GM18907 (cell line): ENCODE measurements around the gene CDC42EP3.
A peak's percentile ranks its signal among the peaks of the same experiment; 100 is the strongest.

Source experiments
- ATAC-seq: cut with Tn5 transposase; IDR thresholded peaks from one replicate; pipeline ENCODE4 v1.9.1; 2021; ENCODE audit warnings: mild to moderate bottlenecking, moderate library complexity; ENCODE audit not compliant: unreplicated experiment

Gene CDC42EP3

DNA sequence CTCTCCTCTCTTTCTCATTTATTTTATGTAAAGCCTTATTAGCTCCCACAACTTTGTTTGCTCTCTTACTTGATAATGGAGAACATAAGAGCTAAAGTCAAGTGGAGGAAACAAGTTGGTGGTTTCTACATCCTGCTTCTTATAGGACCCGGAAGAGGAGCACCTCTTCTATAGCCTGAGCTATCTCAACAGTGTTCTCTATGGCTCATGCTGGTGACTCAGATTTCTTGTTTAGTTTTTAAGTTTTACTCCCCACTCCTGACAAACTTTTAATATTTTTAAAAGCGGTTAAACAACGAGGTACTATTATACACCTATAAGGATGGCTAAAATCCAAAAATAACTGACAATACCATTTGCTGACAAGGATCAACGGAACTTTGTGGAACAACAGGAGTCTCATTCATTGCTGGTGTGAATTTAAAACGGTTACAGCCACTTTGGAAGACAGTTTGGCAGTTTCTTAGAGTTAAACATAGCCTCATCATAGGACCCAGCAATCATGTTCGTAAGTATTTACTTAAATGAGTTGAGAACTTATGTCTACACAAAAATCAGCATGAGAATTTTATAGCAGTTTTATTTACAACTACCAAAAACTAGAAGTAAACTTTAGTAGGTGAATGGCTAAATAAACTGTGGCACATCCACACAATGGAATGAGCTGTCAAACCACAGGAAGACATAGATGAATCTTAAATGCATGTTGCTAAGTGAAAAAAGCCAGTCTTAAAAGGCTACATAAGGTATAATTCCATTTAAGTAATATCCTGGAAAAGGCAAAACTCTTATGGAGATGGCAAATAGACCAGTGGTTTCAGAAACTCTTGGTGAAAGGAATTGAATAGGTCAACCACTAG, 12.7 kb upstream of the CDC42EP3 start:
- ATAC-seq: no peak

DNA sequence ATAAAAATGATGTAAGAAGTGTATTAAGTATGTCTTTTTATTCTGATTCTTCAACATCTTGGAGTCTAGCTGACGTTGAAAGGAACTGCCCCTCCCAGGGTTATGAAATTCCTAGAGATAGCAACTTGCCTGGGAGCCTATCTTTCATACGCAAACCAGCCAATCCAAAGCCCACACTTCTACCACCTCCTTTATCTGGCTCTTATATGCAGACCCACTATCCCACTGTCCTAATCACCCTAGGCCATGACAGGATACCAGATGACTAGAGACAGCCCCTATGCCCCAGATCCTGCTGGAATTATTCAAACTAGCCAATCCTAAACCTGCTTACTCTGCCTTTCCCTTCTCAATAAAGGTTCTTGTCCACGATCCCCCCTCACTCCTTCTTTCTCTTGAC, 11.8 kb upstream of the CDC42EP3 start:
- no peak for ATAC-seq

DNA sequence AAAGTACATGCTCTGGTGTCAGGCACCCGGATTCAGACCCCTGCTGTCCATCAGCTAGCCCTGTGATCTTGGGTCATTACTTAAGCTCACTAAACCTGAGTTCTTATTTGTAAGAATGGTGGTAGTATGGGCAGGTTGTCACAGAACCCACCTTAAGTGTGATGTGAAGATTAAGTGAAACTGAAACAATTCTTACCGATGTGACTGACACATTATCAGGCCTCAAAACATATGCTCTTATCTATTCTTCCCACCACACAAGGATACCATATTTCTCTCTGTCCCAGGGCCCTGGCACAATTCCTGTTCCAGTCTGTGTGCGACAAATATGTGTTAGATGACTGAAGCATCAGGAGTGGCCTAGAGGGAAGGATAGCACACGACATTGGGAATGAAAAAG, 11.0 kb upstream of the CDC42EP3 start:
- ATAC-seq: no peak

DNA sequence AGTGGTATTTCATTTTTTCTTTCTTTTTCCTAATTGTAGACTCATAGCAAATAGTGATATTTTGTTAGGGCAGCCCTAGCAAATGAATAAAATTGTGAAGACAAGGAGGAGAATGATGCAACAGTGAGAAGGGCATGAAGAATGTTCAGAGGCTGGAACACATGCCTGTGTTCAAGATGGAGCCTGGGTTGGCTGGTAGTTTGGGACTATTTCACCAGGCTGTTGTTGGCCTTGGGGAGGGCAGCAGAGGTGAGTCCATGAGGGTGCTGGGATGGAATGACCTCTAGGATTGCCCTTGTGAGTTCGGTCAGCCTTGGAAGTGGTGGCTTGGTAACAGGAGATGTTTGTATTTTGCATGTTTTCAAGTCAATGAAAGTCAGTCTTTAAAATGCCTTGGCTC, 10.1 kb upstream of the CDC42EP3 start:
- ATAC-seq: no peak

DNA sequence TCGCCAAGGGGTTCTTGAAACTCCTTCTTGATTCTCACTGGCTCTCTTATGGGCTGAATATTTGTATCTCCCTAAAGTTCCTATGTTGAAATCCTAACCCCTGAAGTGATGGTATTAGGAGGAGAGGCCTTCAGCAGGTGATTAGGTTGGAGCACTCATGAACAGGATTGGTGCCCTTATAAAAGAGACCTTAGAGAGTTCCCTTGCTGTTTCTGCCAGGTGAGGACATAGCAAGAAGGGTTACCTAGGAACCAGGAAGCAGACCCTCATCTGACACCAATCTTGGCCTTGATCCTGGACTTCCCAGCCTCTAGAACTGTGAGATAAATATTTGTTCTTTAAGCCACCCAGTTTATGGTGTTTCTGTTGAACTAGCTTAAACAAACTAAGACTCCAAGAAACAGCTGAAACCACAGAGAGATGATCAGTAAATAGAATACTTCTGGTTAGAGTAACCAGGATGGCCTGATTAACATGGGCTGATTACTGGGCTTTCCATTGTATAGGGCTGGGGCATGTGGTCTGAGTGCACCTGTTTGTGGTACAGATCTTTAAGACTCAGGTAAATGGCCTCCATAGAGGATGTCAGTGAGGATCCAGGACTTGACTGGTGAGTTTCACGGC, 7.7 kb upstream of the CDC42EP3 start:
- no peak for ATAC-seq

DNA sequence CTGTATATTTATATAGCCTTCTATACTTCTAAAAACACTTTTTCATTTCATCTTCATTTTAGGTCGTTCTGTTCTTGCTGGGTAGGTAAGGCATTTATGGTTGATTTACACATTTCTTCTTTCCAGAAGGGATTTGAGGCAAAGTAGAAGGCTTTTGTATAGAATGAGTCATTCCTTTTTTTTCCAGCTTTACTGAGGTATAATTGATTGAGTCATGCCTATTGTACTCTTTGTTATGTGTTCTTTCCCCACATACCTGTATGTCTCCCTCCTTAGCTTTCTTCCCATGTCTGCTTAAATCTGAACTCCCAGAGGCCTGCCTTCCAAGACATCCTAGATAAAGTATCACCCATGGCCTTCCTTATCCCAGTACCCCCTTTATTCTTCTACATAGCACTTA, 4.8 kb upstream of the CDC42EP3 start:
- ATAC-seq: no peak

DNA sequence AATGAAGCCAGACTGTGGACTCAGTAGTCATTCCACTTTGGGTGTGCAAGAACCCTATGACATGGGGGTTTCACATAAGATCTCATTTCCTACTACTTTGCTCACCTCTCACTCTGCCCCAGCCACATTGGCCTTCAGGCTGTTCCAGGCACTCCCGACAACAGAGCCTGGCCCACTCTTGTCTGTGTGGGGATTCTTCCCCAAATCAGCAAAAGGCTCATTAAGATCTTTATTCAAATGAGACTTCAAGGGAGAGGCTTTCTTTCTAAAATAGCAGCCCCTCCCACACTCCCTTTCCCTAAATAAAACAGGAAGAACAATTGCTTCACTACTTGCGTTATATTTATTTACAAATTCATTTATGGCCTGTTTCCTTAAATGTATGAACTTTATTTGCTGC, 3.5 kb upstream of the CDC42EP3 start:
- ATAC-seq: no peak

DNA sequence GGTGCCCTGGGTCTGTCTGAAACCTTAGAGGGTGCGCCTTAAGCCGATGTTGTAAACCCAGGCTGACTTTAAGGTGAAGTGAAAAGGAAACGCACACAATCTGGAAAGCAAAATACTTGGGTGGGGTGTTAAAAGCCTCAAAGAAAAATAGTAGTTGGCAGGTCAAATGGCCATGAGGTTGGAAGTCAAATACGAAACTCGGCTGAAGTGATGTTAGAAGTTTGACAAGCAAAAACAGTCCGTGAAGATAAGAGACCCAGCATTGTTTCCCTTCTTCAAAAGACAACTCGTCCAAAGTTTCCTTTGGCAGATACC, 1.4 kb upstream of the CDC42EP3 start:
- ATAC-seq: no peak

DNA sequence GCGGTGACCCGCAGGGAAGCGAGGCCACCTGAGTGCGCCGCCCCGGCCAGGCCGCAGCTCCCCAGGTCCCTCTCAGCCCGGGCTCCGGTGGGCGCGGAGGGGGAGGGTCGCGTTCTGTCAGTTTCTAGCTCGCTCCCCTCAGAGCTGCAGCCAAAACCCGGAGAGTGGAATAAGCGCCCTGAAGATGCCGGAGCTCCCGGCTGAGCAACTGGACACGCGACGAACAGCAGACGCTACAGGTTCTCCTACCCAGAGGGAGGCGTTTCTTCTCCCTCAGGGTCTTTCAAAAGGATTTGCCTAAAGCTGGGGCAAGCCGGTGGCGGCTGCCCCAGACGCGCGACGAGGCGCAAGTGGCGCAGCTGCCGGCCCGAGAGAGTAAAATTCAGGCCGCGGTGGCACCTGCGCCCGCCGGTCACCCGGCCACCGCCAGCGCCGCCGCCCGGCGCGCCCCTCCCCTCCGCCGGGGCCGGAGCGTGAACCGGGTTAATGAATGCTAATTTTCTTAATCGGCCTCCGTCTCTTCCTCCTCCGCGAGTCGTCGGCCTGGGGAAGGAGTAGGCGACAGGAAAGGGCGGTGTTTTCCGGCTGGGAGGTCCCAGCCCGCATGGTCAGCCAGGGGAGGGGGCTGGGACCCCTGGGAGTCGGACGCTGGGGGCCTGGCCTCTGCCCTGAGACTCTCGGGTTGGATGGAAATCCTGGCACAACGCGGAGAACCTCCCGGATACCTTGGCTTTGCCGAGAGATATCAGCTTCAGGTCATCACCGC, 845 bp upstream of the CDC42EP3 start:
- ATAC-seq: peak; percentile 59

DNA sequence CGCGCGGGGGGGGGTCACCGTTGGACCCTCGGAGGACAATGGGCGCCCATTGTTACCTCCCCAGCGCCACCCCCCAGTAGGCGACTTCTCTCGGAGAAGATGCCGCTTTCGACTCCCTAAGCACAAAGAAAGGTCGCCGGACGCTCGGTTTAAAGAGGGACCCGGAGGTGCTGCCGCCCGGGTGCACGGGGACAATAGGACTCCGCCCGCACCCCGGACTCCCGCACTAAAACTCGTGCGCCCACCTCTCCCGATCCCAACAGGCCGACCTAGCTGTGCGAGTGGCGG, 318 bp upstream of the CDC42EP3 start:
- ATAC-seq: peak; percentile 25

DNA sequence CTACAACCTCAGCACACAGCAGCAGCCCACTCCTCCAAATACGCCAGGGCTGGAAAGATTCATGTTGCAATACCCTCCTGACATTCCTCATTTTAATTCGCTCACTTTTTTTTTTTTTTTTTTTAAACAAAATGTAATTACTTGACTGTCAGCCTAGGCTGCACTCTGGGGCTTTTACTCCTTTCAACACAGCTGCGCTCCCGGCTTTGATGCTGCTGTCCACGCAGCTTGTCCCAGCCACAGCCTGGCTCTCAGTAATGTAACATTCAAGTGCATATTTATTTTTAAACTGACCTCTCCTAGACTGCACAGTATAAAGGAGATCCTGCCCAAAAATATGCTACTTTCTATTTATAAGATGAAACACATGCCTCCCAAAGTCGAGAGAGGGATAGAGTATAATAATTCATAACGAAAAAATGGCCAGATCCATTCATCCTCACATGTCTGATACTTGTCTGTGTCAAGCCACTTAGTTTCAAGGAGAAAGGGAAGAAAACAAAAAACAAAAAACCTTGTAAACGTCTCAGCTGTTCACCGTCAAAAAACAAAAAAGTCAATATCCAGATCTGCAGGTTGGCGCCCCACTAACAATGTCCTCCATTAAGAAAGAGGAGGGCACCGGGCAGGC, 949 bp downstream of the CDC42EP3 start:
- no peak for ATAC-seq

DNA sequence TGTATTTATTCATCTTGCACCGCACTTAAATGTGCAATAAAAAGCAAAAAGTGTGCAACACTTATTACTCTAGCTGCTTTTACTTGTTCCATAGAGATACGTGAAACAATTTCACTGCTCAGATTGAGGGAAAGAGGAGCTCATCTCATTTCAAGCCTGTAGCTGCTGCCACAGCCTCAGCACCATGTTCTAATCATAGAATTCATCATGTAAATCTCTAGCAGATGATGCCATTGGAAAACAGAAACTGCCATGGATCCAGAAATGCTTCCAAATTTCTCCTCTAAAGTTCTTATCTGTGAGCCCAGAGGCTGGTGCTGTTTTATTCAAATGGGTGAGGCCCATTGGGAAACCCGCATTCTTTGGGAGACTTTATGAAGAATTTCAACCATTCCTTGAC, 2.0 kb downstream of the CDC42EP3 start:
- no peak for ATAC-seq

DNA sequence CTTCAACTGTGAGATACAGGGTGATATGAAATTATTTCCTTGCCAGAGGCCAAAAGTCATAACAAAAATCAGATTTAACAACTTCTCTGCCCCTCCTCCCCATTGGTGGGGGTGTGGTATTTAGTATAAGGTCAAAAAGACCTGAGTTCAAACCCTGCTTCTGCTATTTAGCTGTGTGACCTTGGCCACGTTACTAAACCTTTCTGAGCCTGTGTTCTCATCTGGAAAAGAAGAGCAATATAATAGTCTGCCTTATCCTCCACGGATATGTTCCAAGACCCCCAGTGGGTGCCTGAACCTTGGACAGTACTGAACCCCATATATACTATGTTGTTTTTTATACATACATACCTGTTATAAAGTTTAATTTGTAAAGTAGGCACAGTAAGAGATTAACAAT, 3.7 kb downstream of the CDC42EP3 start:
- no peak for ATAC-seq

DNA sequence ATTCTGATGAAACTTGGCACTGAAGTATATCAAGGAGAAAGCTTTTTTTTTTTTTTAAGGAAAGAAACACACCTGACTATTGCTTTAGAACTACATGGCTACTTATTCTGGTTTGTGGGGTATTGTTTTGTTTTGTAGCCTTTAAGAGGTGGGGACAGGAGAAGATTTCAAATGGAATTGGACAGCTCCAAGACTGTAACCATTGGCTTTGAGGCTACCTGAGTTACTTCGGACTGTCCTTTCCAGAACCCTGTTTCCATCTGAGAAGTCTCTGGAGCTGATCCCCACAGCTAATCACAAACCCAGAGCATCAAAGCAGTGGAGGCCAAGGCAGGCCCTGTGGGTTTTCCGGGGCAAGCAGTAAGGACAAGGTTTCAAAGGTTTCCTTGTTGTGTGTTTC, 4.7 kb downstream of the CDC42EP3 start:
- no peak for ATAC-seq

DNA sequence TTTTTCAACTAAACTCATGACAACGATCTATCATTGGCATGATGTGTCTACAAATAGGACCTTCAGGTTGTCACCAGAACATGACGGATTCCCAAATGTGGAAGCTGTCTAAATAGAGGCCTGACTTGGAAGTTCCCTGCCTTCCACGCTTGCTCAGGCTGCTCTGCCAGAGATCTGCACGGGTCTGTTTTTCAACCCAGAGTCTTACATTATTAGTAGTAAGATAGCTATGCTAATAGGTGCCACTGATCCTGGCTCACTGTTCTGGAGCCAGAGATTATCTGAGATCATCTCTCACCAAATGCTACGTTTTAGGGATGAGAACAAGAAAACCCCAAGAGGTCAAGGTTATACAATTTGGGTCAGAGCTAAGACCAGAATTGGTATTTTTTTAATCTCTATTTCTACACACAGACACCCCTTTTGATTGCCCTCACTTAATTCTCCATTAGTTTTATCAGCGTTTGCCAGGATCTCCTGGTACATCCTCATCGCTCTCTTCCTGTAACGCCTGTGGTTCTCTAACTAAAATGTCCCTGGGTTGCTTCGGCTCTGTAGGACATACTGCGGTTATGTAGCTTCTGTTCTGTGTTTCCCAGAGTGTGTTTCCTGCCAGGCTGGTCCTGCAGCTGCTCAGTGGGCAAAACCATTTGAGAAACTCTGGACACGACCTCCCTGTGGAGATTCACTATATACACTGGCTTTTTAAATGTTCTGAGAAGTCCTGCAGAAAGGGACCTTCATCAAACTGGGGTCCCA, 5.7 kb downstream of the CDC42EP3 start:
- ATAC-seq: no peak

DNA sequence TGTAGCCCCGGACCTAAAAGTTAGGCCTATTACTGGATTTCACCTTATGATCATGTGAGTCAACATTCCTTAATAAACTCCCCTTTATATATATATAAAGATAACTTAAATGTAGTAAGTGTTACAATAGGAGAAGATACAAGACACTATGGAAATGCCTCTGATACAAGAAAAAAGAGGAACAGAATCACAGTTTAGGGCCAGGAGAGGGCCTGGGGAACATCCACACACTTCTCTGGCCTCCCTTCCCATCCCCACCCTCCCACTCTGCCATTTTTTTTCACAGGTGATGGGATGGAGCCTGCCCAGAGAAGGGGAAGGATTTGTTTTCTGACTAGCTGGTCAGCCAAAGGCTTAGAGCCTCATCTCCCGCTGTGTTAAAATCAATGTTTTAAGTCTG, 6.4 kb downstream of the CDC42EP3 start:
- no peak for ATAC-seq

DNA sequence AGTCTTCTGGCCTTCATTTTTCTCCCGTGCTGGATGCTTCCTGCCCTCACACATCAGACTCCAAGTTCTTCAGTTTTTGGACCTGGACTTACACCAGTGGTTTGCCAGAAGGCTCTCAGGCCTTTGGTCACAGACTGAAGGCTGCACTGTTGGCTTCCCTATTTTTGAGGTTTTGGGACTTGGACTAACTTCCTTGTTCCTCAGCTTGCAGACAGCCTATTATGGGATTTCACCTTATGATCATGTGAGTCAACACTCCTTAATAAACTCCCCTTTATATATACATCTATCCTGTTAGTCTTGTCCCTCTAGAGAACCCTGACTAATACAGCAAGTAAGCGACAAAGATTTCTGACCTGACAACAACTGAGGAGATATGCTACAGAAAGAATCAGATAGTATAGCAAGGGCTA, 7.2 kb downstream of the CDC42EP3 start:
- no peak for ATAC-seq

DNA sequence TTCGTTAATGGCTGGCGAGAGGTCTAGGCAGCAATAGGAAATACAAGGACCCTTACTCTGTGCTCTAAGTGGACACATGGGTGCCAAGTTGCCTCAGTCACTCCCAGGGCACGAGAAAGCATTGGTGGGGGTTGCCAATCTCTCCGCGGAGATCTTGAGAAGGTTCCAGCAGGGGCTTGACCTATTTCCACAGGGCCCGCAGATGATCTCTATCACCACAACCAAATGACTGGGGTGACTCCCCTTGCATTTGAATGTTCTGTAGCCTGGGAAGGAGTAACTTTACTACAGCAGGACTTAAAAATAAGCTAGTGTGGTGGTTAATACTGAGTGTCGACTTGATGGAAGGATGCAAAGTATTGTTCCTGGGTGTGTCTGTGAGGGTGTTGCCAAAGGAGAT, 8.1 kb downstream of the CDC42EP3 start:
- ATAC-seq: no peak

DNA sequence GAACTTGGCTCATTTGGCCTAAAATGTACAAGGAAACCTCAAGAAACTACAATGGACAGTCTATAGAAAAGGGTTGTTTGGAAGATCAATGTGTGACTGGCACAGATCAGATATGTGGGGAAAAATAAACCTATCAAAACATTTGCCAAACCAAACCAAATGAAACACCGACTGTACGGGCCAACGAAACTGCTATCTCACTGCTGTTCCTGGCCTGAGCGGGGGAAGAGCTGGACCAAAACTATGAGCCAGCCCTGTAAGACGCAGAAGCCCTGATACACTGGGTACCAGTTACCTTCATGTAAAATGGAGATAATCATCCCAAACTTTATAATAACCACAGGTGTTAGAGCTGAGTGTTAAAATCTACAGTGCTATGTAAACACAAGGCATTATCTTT, 11.7 kb downstream of the CDC42EP3 start:
- no peak for ATAC-seq

DNA sequence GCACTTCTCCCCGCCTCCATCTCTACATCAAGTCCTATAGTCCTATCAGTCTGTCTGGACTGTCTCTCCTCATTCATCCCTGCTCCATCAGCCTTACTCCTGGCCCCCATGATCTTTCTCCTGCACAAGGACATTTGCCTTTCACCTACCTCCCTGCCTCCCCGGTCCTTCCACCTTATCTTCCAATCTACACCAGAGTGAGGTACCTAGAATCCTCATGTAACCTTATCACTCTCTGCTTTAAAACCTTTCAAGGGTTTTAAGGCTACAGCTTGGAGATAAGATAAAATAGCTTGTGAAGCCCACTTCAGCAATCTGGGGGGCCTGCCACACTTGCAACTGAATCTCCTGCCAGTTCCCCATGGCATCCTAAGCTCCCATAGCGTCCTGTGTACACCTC, 12.8 kb downstream of the CDC42EP3 start:
- ATAC-seq: no peak

DNA sequence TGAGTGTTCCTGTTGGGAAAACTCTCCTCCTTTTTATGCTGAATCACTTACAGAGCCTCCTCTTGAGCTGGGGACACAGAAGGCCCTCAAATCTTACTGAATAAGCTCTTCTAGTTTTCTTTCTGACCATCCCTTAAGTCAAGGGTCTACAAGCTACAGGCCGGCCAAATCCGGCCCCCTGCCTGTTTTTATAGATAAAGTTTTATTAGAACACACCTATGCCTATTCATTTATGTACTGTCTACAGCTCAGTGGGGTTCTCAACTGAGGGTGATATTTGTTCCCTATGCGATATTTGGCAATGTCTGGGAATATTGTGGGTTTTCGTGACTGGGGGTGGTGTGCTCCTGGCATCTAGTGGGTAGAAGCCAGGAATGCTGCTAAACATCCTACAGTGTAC, 14.0 kb downstream of the CDC42EP3 start:
- no peak for ATAC-seq
